GM12878 (cell line): ENCODE data around the gene DCPS.

ENCODE experiments used
- ETV6 ChIP-seq, 2 experiments: fragments of 450-650 bp in 1 of 2; IDR thresholded peaks in 1 of 2; conservative IDR thresholded peaks in 1 of 2; 2 replicates each; pipeline ENCODE4 v1.6.1; 2014; ENCODE audit warnings: antibody characterized with exemption in 1 of 2, borderline replicate concordance in 1 of 2, low read depth in 1 of 2, mild to moderate bottlenecking in 1 of 2, moderate library complexity in 1 of 2
- REST ChIP-seq: IDR thresholded peaks from 2 replicates; pipeline ENCODE4 v1.6.1; 2012; ENCODE audit warnings: mild to moderate bottlenecking, low read depth, low read length

- TF ChIP-seq REST: no peak
- TF ChIP-seq ETV6 (conservative IDR thresholded peaks at IDR 0.05 in 1 of 2, IDR thresholded peaks at IDR 0.05 in 1 of 2; ENCODE audit: borderline replicate concordance in 1 of 2, low read depth in 1 of 2): no peak
These were observed 88.2 kb downstream of the DCPS start for GRCh38 chr11:126391970-126392632.
